ENCODE results near the gene RERG.

GRCh38 chr12:15181017-15181683, 40.1 kb downstream of the RERG start:
- TF ChIP-seq CTCF (IDR thresholded peaks at IDR 0.05) (no peak), POLR2A (IDR thresholded peaks at IDR 0.05) (no peak)

Data from right lobe of liver (tissue), 4 donors.